SK-N-SH treated with all-trans-retinoic acid at 6 μM for 48 hours (cell line): ENCODE data around the gene TIAM1.

Experiments used
- ATAC-seq: fragments of 200-7000 bp; cut with Tn5 transposase; 3 replicates; pipeline ENCODE4 v1.9.1; 2020; ENCODE audit warnings: mild to moderate bottlenecking, moderate library complexity
- ARNTL ChIP-seq: fragments of 450-650 bp; formaldehyde crosslinking; IDR thresholded peaks from 2 replicates; pipeline ENCODE4 v1.5.0; 2020; ENCODE audit warnings: low read depth, mild to moderate bottlenecking, moderate library complexity, borderline replicate concordance
- BACH2 ChIP-seq: fragments of 250-450 bp; sonication (Bioruptor Pico); IDR thresholded peaks from 2 replicates; pipeline ENCODE4 v1.9.0; 2021; ENCODE audit warnings: mild to moderate bottlenecking, borderline replicate concordance
- CSDC2 ChIP-seq: fragments of 250-450 bp; sonication (Bioruptor Pico); IDR thresholded peaks from 2 replicates; pipeline ENCODE4 v1.5.0; 2020; ENCODE audit warnings: mild to moderate bottlenecking, moderate library complexity
- ESRRG ChIP-seq: fragments of 250-450 bp; sonication (Bioruptor Pico); IDR thresholded peaks from 2 replicates; pipeline ENCODE4 v1.6.1; 2021; ENCODE audit warnings: mild to moderate bottlenecking
- GLIS3 ChIP-seq: fragments of 250-450 bp; sonication (Bioruptor Pico); IDR thresholded peaks from 2 replicates; pipeline ENCODE4 v1.5.0; 2020; ENCODE audit warnings: mild to moderate bottlenecking, moderate library complexity
- ISL1 ChIP-seq: fragments of 250-450 bp; sonication (Bioruptor Pico); IDR thresholded peaks from 2 replicates; pipeline ENCODE4 v2.1.2; 2022; ENCODE audit warnings: mild to moderate bottlenecking, moderate library complexity
- OSR1 ChIP-seq: fragments of 250-450 bp; sonication (Bioruptor Pico); IDR thresholded peaks from 2 replicates; pipeline ENCODE4 v1.8.0; 2022; ENCODE audit warnings: moderate library complexity, mild to moderate bottlenecking, inconsistent platforms
- PPARA ChIP-seq: fragments of 250-450 bp; sonication (Bioruptor Pico); IDR thresholded peaks from 2 replicates; pipeline ENCODE4 v1.5.0; 2020; ENCODE audit warnings: mild to moderate bottlenecking, borderline replicate concordance
- RARB ChIP-seq: fragments of 250-450 bp; sonication (Bioruptor Pico); IDR thresholded peaks from 2 replicates; pipeline ENCODE4 v1.8.0; 2021; ENCODE audit warnings: mild to moderate bottlenecking, moderate library complexity
- SNAI2 ChIP-seq: fragments of 250-450 bp; sonication (Bioruptor Pico); IDR thresholded peaks from 2 replicates; pipeline ENCODE4 v1.5.0; 2020; ENCODE audit warnings: mild to moderate bottlenecking, moderate library complexity
- TCF4 ChIP-seq: fragments of 250-450 bp; sonication (Bioruptor Pico); IDR thresholded peaks from 2 replicates; pipeline ENCODE4 v1.8.0; 2021; ENCODE audit warnings: mild to moderate bottlenecking, moderate library complexity, borderline replicate concordance
- TOX ChIP-seq: fragments of 250-450 bp; sonication (Bioruptor Pico); IDR thresholded peaks from 2 replicates; pipeline ENCODE4 v1.8.0; 2021; ENCODE audit warnings: mild to moderate bottlenecking, moderate library complexity, borderline replicate concordance
- ZC3H10 ChIP-seq: fragments of 250-450 bp; sonication (Bioruptor Pico); IDR thresholded peaks from 2 replicates; pipeline ENCODE4 v1.5.1; 2021; ENCODE audit warnings: mild to moderate bottlenecking, moderate library complexity
- ZFP3 ChIP-seq: fragments of 250-450 bp; sonication (Bioruptor Pico); IDR thresholded peaks from 2 replicates; pipeline ENCODE4 v1.5.0; 2020; ENCODE audit warnings: mild to moderate bottlenecking, moderate library complexity
- ZFP30 ChIP-seq: fragments of 450-650 bp; formaldehyde crosslinking; IDR thresholded peaks from 2 replicates; pipeline ENCODE4 v1.5.0; 2022; ENCODE audit warnings: mild to moderate bottlenecking, moderate library complexity
- ZNF565 ChIP-seq: fragments of 450-650 bp; formaldehyde crosslinking; conservative IDR thresholded peaks from 2 replicates; pipeline ENCODE4 v1.5.0; 2020; ENCODE audit warnings: low read depth, mild to moderate bottlenecking, moderate library complexity
- ZNF70 ChIP-seq: fragments of 450-650 bp; formaldehyde crosslinking; IDR thresholded peaks from 2 replicates; pipeline ENCODE4 v1.5.0; 2020; ENCODE audit warnings: mild to moderate bottlenecking, moderate library complexity
- ZNF8 ChIP-seq: fragments of 450-650 bp; formaldehyde crosslinking; IDR thresholded peaks from 2 replicates; pipeline ENCODE4 v1.5.0; 2020; ENCODE audit warnings: mild to moderate bottlenecking, moderate library complexity
- TF ChIP-seq, protein P1 (sequence below): fragments of 250-450 bp; sonication (Bioruptor Pico); IDR thresholded peaks from 2 replicates; pipeline ENCODE4 v1.8.0; 2020; ENCODE audit warnings: mild to moderate bottlenecking, moderate library complexity, borderline replicate concordance
- TF ChIP-seq, protein P2 (sequence below): fragments of 250-450 bp; sonication (Bioruptor Pico); IDR thresholded peaks from 2 replicates; pipeline ENCODE4 v1.5.1; 2020; ENCODE audit warnings: low read depth, mild to moderate bottlenecking, moderate library complexity
- TF ChIP-seq, protein P3 (sequence below): fragments of 250-450 bp; sonication (Bioruptor Pico); IDR thresholded peaks from 2 replicates; pipeline ENCODE4 v1.8.0; 2021; ENCODE audit warnings: low read depth, mild to moderate bottlenecking, moderate library complexity, borderline replicate concordance
- TF ChIP-seq, protein P4 (sequence below): fragments of 250-450 bp; sonication (Bioruptor Pico); IDR thresholded peaks from 2 replicates; pipeline ENCODE4 v1.5.0; 2020; ENCODE audit warnings: mild to moderate bottlenecking, moderate library complexity

TIAM1 gene

DNA sequence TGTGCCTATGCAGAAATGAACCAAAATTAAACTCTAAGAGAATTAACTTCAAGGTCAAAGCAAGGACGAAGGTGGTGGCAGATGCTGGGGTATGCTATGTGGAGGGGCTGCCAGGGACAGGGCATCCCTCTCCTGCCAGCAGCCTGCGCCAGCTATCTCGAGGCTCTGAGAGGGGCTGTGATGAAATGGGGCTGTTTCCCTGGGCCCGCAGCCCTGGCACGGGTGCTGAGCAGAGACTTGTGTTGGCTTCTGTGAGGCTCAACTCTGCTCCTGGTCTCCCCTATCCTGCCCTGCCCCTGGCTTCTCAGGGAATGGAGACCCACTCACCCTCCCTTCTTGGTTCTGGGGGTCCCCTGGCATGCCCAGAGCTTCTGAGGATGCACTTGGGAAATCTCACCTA is 41.9 kb upstream of the TIAM1 start:
- ATAC-seq = no peak
- TF ChIP-seq ZNF565 (CRISPR knock-in tag) (no peak), ZC3H10 (CRISPR knock-in tag) (no peak)
- TF ChIP-seq, protein P1, sequence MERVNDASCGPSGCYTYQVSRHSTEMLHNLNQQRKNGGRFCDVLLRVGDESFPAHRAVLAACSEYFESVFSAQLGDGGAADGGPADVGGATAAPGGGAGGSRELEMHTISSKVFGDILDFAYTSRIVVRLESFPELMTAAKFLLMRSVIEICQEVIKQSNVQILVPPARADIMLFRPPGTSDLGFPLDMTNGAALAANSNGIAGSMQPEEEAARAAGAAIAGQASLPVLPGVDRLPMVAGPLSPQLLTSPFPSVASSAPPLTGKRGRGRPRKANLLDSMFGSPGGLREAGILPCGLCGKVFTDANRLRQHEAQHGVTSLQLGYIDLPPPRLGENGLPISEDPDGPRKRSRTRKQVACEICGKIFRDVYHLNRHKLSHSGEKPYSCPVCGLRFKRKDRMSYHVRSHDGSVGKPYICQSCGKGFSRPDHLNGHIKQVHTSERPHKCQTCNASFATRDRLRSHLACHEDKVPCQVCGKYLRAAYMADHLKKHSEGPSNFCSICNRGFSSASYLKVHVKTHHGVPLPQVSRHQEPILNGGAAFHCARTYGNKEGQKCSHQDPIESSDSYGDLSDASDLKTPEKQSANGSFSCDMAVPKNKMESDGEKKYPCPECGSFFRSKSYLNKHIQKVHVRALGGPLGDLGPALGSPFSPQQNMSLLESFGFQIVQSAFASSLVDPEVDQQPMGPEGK (CRISPR knock-in tag) = no peak
- TF ChIP-seq, all 23 proteins: peak for 0

DNA sequence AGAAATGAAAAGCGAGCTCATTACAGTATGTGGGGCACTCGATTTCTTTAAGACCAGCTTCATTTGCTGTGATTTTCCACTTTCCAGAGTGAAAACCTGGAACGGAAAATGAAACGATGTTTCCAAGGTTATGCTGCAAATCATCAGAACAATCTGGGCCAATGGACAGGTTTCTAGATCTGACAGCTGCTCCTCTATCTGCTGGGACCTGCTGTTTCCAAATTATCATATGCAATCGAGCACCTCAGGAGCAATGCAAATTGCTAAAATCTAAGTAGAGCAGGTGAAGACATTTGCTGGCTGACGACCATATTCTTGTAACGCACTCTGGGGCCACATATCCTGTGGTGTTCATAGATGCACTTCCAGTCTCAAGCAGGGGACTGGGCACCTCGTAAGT is 39.7 kb upstream of the TIAM1 start:
- TF ChIP-seq RARB (CRISPR knock-in tag) = no peak
- no peak for TF ChIP-seq ZNF565 (CRISPR knock-in tag)
- TF ChIP-seq TCF4 (CRISPR knock-in tag) = no peak
- TF ChIP-seq, protein P2, sequence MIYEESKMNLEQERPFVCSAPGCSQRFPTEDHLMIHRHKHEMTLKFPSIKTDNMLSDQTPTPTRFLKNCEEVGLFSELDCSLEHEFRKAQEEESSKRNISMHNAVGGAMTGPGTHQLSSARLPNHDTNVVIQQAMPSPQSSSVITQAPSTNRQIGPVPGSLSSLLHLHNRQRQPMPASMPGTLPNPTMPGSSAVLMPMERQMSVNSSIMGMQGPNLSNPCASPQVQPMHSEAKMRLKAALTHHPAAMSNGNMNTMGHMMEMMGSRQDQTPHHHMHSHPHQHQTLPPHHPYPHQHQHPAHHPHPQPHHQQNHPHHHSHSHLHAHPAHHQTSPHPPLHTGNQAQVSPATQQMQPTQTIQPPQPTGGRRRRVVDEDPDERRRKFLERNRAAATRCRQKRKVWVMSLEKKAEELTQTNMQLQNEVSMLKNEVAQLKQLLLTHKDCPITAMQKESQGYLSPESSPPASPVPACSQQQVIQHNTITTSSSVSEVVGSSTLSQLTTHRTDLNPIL (CRISPR knock-in tag) = no peak
- TF ChIP-seq SNAI2 (CRISPR knock-in tag) = no peak
- TF ChIP-seq TOX = no peak
- TF ChIP-seq BACH2 (CRISPR knock-in tag) = no peak
- no peak for ATAC-seq

DNA sequence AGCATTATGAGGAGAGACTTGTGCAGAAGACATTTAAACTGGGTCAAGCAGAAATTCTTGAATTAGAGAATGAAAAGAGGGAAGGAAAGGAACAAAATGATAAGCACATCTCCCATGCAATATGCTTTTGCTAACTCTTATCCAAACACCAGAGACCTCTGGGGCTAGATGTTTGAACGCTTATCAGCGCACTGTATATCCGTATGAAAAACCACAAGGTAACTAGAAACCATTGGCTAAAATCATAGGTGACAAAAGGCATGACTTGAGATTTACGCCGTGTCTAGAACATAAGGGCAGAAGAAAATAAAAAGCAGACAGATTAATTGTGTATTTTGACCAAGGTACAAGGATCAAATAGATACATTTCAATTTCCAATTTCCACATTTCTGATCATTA is 38.0 kb upstream of the TIAM1 start:
- no peak for TF ChIP-seq ZNF565 (CRISPR knock-in tag)
- no peak for TF ChIP-seq ZNF70 (CRISPR knock-in tag)
- TF ChIP-seq ZNF8 = no peak
- TF ChIP-seq ZFP30 (CRISPR knock-in tag) = no peak
- TF ChIP-seq, protein P3, sequence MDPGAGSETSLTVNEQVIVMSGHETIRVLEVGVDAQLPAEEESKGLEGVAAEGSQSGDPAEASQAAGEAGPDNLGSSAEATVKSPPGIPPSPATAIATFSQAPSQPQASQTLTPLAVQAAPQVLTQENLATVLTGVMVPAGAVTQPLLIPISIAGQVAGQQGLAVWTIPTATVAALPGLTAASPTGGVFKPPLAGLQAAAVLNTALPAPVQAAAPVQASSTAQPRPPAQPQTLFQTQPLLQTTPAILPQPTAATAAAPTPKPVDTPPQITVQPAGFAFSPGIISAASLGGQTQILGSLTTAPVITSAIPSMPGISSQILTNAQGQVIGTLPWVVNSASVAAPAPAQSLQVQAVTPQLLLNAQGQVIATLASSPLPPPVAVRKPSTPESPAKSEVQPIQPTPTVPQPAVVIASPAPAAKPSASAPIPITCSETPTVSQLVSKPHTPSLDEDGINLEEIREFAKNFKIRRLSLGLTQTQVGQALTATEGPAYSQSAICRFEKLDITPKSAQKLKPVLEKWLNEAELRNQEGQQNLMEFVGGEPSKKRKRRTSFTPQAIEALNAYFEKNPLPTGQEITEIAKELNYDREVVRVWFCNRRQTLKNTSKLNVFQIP (CRISPR knock-in tag) = no peak
- no peak for TF ChIP-seq ESRRG (CRISPR knock-in tag)
- no peak for TF ChIP-seq TCF4 (CRISPR knock-in tag)
- no peak for TF ChIP-seq TOX
- TF ChIP-seq PPARA (CRISPR knock-in tag) = no peak
- TF ChIP-seq OSR1 (CRISPR knock-in tag) = no peak
- TF ChIP-seq, protein P2 (CRISPR knock-in tag) = no peak
- no peak for TF ChIP-seq ZC3H10 (CRISPR knock-in tag)
- TF ChIP-seq GLIS3 = no peak
- TF ChIP-seq ISL1 = no peak
- TF ChIP-seq, protein P4, sequence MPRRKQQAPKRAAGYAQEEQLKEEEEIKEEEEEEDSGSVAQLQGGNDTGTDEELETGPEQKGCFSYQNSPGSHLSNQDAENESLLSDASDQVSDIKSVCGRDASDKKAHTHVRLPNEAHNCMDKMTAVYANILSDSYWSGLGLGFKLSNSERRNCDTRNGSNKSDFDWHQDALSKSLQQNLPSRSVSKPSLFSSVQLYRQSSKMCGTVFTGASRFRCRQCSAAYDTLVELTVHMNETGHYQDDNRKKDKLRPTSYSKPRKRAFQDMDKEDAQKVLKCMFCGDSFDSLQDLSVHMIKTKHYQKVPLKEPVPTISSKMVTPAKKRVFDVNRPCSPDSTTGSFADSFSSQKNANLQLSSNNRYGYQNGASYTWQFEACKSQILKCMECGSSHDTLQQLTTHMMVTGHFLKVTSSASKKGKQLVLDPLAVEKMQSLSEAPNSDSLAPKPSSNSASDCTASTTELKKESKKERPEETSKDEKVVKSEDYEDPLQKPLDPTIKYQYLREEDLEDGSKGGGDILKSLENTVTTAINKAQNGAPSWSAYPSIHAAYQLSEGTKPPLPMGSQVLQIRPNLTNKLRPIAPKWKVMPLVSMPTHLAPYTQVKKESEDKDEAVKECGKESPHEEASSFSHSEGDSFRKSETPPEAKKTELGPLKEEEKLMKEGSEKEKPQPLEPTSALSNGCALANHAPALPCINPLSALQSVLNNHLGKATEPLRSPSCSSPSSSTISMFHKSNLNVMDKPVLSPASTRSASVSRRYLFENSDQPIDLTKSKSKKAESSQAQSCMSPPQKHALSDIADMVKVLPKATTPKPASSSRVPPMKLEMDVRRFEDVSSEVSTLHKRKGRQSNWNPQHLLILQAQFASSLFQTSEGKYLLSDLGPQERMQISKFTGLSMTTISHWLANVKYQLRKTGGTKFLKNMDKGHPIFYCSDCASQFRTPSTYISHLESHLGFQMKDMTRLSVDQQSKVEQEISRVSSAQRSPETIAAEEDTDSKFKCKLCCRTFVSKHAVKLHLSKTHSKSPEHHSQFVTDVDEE (CRISPR knock-in tag) = no peak
- no peak for TF ChIP-seq ARNTL
- TF ChIP-seq RARB (CRISPR knock-in tag) = no peak
- no peak for TF ChIP-seq CSDC2 (CRISPR knock-in tag)
- no peak for TF ChIP-seq ZFP3 (CRISPR knock-in tag)
- TF ChIP-seq, protein P1 (CRISPR knock-in tag) = no peak
- TF ChIP-seq, all 23 proteins: peak for 0
- no peak for ATAC-seq
